ENCODE data around the gene RCVRN. TPM values are rescaled to one million over a fixed set of nuclear protein-coding genes. Genes with fewer than 3 reads are reported as not detected.

RCVRN gene
- total RNA-seq, 2 experiments from 2014 or later: not detected

DNA sequence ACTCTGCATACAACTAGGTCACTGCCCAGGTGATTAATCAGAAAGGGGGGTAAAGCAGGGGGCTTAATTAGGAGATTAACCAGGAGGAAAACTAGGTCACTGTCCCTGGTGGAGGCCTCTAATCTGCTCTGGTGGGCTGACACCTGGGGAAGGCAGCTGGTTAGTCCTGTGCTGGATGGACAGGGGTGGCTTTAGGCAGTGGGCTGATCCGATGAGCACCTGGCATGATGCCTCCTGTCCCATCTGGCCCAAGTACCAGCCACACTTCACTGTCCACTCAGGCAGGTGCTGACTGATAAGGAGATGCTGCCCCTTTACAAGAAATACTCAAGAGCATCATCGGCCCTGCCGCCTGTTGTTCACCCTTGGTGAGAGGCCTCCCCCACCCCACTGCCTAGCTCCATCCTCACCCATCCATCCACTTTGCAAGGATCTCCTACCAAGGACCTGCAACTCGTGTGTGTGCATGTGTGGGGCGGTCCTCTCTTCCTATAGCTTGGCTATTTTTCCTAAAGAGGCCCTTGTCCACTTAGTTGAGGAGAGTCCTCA is 13.8 kb upstream of the RCVRN start:
- POLR2A ChIA-PET: no interaction called here
- CTCF ChIA-PET: no interaction called here
- intact Hi-C loops (cut with micrococcal nuclease): no loop called here
- no peaks in the 10 kb centered on the region for H3K4me1 Mint-ChIP-seq (ENCODE audit: low read depth)
- no peaks in the 10 kb centered on the region for H3K27me3 Mint-ChIP-seq
- TF ChIP-seq, protein P1, sequence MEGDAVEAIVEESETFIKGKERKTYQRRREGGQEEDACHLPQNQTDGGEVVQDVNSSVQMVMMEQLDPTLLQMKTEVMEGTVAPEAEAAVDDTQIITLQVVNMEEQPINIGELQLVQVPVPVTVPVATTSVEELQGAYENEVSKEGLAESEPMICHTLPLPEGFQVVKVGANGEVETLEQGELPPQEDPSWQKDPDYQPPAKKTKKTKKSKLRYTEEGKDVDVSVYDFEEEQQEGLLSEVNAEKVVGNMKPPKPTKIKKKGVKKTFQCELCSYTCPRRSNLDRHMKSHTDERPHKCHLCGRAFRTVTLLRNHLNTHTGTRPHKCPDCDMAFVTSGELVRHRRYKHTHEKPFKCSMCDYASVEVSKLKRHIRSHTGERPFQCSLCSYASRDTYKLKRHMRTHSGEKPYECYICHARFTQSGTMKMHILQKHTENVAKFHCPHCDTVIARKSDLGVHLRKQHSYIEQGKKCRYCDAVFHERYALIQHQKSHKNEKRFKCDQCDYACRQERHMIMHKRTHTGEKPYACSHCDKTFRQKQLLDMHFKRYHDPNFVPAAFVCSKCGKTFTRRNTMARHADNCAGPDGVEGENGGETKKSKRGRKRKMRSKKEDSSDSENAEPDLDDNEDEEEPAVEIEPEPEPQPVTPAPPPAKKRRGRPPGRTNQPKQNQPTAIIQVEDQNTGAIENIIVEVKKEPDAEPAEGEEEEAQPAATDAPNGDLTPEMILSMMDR (IDR thresholded peaks at IDR 0.05): no peak
- ATAC-seq (no peak), DNase-seq (no peak)
- no peak overlapping the region for H3K27ac Mint-ChIP-seq
- no peaks in the 10 kb centered on the region for H3K9me3 Mint-ChIP-seq
- no peaks in the 10 kb centered on the region for H3K36me3 Mint-ChIP-seq (ENCODE audit: low read depth)
- no peak overlapping the region for H3K4me3 Mint-ChIP-seq

DNA sequence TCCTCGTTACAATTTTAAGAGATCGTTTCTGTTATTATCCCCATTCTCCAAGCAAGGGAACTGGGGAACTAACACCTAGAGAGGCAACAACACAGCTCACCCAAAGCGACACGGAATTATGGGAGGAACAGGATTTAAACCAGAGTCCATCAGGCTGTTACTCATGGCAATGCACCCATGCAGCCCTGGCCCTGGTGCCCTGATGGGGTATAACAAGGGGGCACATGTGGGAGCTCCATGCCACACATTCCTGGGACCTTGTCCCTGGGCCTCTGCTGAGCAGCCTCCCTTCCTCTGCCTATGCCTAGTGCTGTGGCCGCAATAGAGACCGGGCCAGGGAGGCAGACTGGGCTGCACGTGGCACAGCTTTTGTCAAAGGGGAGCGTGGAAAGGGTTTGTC is 13.3 kb upstream of the RCVRN start:
- POLR2A ChIA-PET: no interaction called here
- TF ChIP-seq, protein P1 (IDR thresholded peaks at IDR 0.05): no peak
- intact Hi-C loops (cut with micrococcal nuclease): no loop called here

DNA sequence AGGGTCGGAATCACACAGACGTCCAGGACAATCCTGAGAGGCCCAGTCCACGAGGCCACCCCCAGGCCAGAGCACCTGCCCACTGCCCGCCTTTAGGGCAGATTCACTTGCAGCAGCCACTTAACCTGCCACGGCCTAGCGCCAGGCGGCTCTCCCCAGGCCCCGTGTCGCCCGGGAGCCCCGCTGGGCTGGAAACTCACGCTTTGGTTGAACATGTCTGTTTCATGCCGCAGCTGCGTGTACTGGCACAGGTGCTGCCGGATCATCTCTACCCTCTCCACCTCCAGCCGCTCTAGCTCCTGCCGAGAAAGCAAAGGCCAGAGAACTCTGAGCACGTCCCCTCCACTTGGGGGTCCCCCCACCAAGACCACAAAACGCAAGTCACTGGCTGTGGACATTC is 12.7 kb upstream of the RCVRN start:
- no peak for DNase-seq
- no peak for ATAC-seq
- intact Hi-C loops (cut with micrococcal nuclease): no loop called here
- Mint-ChIP-seq H3K4me3 (no peak overlapping the region), H3K27me3 (no peaks in the 10 kb centered on the region), H3K4me1 (ENCODE audit: low read depth) (no peaks in the 10 kb centered on the region), H3K27ac (no peak overlapping the region), H3K36me3 (ENCODE audit: low read depth) (no peaks in the 10 kb centered on the region), H3K9me3 (no peaks in the 10 kb centered on the region)
- TF ChIP-seq, protein P1 (IDR thresholded peaks at IDR 0.05): no peak
- CTCF ChIA-PET: no interaction called here
- POLR2A ChIA-PET: no interaction called here

More for the DNA sequence above, 13.3 kb upstream of the RCVRN start:
- H3K27ac Mint-ChIP-seq: no peak overlapping the region
- DNase-seq: no peak
- no peak for ATAC-seq
- H3K9me3 Mint-ChIP-seq: no peaks in the 10 kb centered on the region
- CTCF ChIA-PET: no interaction called here
- no peaks in the 10 kb centered on the region for H3K36me3 Mint-ChIP-seq (ENCODE audit: low read depth)
- H3K4me1 Mint-ChIP-seq (ENCODE audit: low read depth): no peaks in the 10 kb centered on the region
- no peak overlapping the region for H3K4me3 Mint-ChIP-seq
- H3K27me3 Mint-ChIP-seq: no peaks in the 10 kb centered on the region

DNA sequence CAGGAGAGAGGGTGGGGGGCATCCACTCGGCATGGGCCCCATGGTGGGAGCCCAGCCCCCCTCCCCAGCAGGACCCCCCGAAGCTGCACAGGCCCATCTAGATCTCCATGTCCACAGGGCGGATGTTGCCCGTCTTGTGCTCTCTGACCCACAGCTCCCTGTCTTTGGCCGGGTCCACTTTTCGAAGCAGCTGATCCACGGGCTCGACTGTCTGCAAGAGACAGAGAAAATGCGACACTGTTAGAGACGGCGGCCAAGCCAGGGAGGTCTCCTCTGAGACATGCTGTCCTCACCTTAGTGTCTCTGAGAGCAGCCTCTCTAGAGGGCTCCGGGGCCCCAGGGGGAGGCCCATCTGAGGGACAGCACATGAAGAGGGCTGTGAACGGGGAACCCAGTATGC is 12.1 kb upstream of the RCVRN start:
- Mint-ChIP-seq H3K4me1 (ENCODE audit: low read depth) (no peaks in the 10 kb centered on the region), H3K9me3 (no peaks in the 10 kb centered on the region), H3K4me3 (no peak overlapping the region), H3K27ac (no peak overlapping the region), H3K36me3 (ENCODE audit: low read depth) (no peaks in the 10 kb centered on the region), H3K27me3 (no peaks in the 10 kb centered on the region)
- DNase-seq (no peak), ATAC-seq (no peak)
- intact Hi-C loops (cut with micrococcal nuclease): no loop called here
- TF ChIP-seq, protein P1 (IDR thresholded peaks at IDR 0.05): no peak
- ChIA-PET POLR2A (no interaction called here), CTCF (no interaction called here)

DNA sequence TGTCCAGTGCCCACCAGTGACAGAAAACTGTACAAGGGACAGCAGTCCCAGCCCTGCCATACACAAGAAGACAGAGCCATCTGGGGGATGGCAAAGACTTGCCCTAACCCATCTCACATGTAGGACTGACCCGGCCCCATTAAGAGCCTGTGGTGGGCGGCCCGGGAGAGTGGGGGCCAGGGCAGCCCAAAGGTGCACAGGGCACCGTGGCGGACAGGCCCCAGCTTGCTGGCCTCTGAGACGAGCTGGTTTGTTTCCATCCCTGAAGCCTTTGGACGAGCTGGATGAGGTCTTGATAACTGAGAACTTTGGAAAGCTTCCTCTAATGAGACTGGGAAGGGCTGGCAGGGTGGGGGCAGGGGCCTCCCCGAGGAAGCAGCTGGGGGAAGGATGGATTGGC is 11.0 kb upstream of the RCVRN start:
- no peaks in the 10 kb centered on the region for H3K36me3 Mint-ChIP-seq (ENCODE audit: low read depth)
- DNase-seq (no peak), ATAC-seq (no peak)
- no peaks in the 10 kb centered on the region for H3K4me1 Mint-ChIP-seq (ENCODE audit: low read depth)
- TF ChIP-seq, protein P1 (IDR thresholded peaks at IDR 0.05): no peak
- no peak overlapping the region for H3K27ac Mint-ChIP-seq
- H3K9me3 Mint-ChIP-seq: no peaks in the 10 kb centered on the region
- CTCF ChIA-PET: no interaction called here
- intact Hi-C loops (cut with micrococcal nuclease): no loop called here
- POLR2A ChIA-PET: no interaction called here
- H3K4me3 Mint-ChIP-seq: no peak overlapping the region
- no peaks in the 10 kb centered on the region for H3K27me3 Mint-ChIP-seq

All from activated CD8-positive, alpha-beta T cell treated with anti-CD3 and anti-CD28 coated beads for 36 hours (primary cell).